Measurements from ENCODE around the gene FHDC1. TPM values are rescaled to one million over a fixed set of nuclear protein-coding genes. Genes with fewer than 3 reads are reported as not detected.
"Not testable (repeated sequence)": the region's sequence is repeated elsewhere in the genome, so short reads cannot be mapped to it uniquely, and the experiment has no call there.

The FHDC1 gene
- total RNA-seq, 1 experiment from 2014 or later = 19.9 TPM

DNA sequence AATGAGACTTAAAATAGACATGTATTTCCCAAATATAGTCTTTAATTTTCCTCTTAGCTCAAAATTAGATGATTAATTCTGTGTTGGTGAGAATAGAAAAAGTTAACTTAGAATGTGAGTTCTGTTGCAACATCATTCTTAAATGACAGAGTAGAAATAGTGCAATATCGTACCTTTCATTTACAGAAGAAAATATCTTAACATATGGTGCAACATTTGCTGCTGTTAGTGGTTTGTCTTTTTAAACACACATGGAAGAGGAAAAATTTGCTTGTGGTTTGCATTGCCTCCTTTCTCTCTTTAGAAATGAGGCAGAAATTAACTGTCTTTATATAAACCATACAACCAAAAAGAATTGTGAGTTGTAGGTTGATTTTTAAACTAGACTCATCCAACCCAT lies 39.3 kb upstream of the FHDC1 start:
- no peak for DNase-seq
- H2BK20ac ChIP-seq (ENCODE audit: low read depth, low read length, poor library complexity, severe bottlenecking) = no peak overlapping the region
- no peak overlapping the region for H3K9ac ChIP-seq (ENCODE audit: extremely low read depth, insufficient read length, low read length)
- H3K56ac ChIP-seq (ENCODE audit: insufficient read length, low read depth, low read length) = no peak overlapping the region
- H2BK5ac ChIP-seq (ENCODE audit: insufficient read length, low read length) = no peak overlapping the region
- no peak overlapping the region for H2BK12ac ChIP-seq (ENCODE audit: insufficient read length, low read depth, low read length)
- H3T11ph ChIP-seq (ENCODE audit: low read length) = no peak overlapping the region
- TF ChIP-seq, protein P1, sequence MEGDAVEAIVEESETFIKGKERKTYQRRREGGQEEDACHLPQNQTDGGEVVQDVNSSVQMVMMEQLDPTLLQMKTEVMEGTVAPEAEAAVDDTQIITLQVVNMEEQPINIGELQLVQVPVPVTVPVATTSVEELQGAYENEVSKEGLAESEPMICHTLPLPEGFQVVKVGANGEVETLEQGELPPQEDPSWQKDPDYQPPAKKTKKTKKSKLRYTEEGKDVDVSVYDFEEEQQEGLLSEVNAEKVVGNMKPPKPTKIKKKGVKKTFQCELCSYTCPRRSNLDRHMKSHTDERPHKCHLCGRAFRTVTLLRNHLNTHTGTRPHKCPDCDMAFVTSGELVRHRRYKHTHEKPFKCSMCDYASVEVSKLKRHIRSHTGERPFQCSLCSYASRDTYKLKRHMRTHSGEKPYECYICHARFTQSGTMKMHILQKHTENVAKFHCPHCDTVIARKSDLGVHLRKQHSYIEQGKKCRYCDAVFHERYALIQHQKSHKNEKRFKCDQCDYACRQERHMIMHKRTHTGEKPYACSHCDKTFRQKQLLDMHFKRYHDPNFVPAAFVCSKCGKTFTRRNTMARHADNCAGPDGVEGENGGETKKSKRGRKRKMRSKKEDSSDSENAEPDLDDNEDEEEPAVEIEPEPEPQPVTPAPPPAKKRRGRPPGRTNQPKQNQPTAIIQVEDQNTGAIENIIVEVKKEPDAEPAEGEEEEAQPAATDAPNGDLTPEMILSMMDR (conservative IDR thresholded peaks at IDR 0.05) = no peak
- H3K14ac ChIP-seq (ENCODE audit: insufficient read depth, low read length) = no peak overlapping the region
- H3K4ac ChIP-seq (ENCODE audit: low read depth, low read length) = no peak overlapping the region
- H3K9me3 ChIP-seq (ENCODE audit: control insufficient read depth, low read depth, low read length) = no peaks in the 10 kb centered on the region
- Mint-ChIP-seq H3K4me3 (no peak overlapping the region), H3K36me3 (ENCODE audit: insufficient read depth in 1 of 3, low read depth in 3 of 3) (peaks cover 2 to 19% (median 11%) of the 10 kb centered on the region in 3 experiments; a peak in 6 of 7 replicates), H3K27ac (no peak overlapping the region; a peak in 1 of 7 replicates), H3K27me3 (ENCODE audit: low read depth) (no peaks in the 10 kb centered on the region), H3K9me3 (no peaks in the 10 kb centered on the region), H3K4me1 (peaks cover 7 to 12% of the 10 kb centered on the region in 2 experiments)
- H3K4me1 ChIP-seq (ENCODE audit: insufficient read depth, low read length) = peaks cover 2% of the 10 kb centered on the region; the same call in 1 of the 2 replicates
- H3K27ac ChIP-seq (ENCODE audit: insufficient read length, low read depth, low read length) = no peak overlapping the region
- no peak overlapping the region for H2BK120ac ChIP-seq (ENCODE audit: low read depth, low read length, poor library complexity, severe bottlenecking)
- no peak overlapping the region for H2AFZ ChIP-seq (ENCODE audit: low read length)
- H3K23me2 ChIP-seq (ENCODE audit: insufficient read length, low read depth, low read length, poor library complexity, severe bottlenecking) = no peaks in the 10 kb centered on the region
- WGBS (ENCODE audit: extremely low coverage, insufficient read length, low lambda C conversion rate) = no CpG with 5 or more reads among the region's 1 CpG
- H4K5ac ChIP-seq (ENCODE audit: insufficient read length, low read depth, low read length) = no peak overlapping the region
- no peak overlapping the region for H4K8ac ChIP-seq (replicated peaks; ENCODE audit: insufficient read length, low read depth, low read length)
- no peaks in the 10 kb centered on the region for H4K20me1 ChIP-seq (ENCODE audit: control insufficient read depth, insufficient read depth, insufficient read length)
- H3K79me2 ChIP-seq (ENCODE audit: insufficient read depth, low read length) = no peaks in the 10 kb centered on the region
- no peaks in the 10 kb centered on the region for H3K79me1 ChIP-seq (ENCODE audit: insufficient read depth, low read depth, low read length, poor library complexity, severe bottlenecking)
- no peak overlapping the region for H2AK5ac ChIP-seq (ENCODE audit: insufficient read length, low read length)
- H3K4me2 ChIP-seq (ENCODE audit: insufficient read depth, insufficient read length, low read length) = no peak overlapping the region
- H3K27me3 ChIP-seq (ENCODE audit: insufficient read depth, low read length) = no peaks in the 10 kb centered on the region
- H4K91ac ChIP-seq (ENCODE audit: insufficient read length, low read depth, low read length) = no peak overlapping the region
- no peak overlapping the region for H3K18ac ChIP-seq (ENCODE audit: insufficient read length, low read depth, low read length)
- H2BK15ac ChIP-seq (ENCODE audit: low read depth, low read length) = no peak overlapping the region
- H3K23ac ChIP-seq (ENCODE audit: insufficient read length, low read depth, low read length) = no peak overlapping the region

GRCh38 chr4:152898133-152898532 lies 38.0 kb upstream of the FHDC1 start:
- not testable (repeated sequence) for H3K27ac ChIP-seq (ENCODE audit: insufficient read length, low read depth, low read length); H4K91ac ChIP-seq (ENCODE audit: insufficient read length, low read depth, low read length); DNase-seq; H3K23me2 ChIP-seq (ENCODE audit: insufficient read length, low read depth, low read length, poor library complexity, severe bottlenecking); H4K20me1 ChIP-seq (ENCODE audit: control insufficient read depth, insufficient read depth, insufficient read length); H3K9me3 ChIP-seq (ENCODE audit: control insufficient read depth, low read depth, low read length); H3K79me1 ChIP-seq (ENCODE audit: insufficient read depth, low read depth, low read length, poor library complexity, severe bottlenecking); H3K4me3 Mint-ChIP-seq; H3K18ac ChIP-seq (ENCODE audit: insufficient read length, low read depth, low read length); H3K27me3 Mint-ChIP-seq (ENCODE audit: low read depth); H2AK5ac ChIP-seq (ENCODE audit: insufficient read length, low read length); H2BK12ac ChIP-seq (ENCODE audit: insufficient read length, low read depth, low read length); H3K23ac ChIP-seq (ENCODE audit: insufficient read length, low read depth, low read length); H3K4me2 ChIP-seq (ENCODE audit: insufficient read depth, insufficient read length, low read length); H2BK15ac ChIP-seq (ENCODE audit: low read depth, low read length); H2BK20ac ChIP-seq (ENCODE audit: low read depth, low read length, poor library complexity, severe bottlenecking); H3K9me3 Mint-ChIP-seq; H4K5ac ChIP-seq (ENCODE audit: insufficient read length, low read depth, low read length); H3K4ac ChIP-seq (ENCODE audit: low read depth, low read length); H2BK120ac ChIP-seq (ENCODE audit: low read depth, low read length, poor library complexity, severe bottlenecking); H3K14ac ChIP-seq (ENCODE audit: insufficient read depth, low read length); H3K4me1 ChIP-seq (ENCODE audit: insufficient read depth, low read length); H3K9ac ChIP-seq (ENCODE audit: extremely low read depth, insufficient read length, low read length); H3T11ph ChIP-seq (ENCODE audit: low read length); H3K56ac ChIP-seq (ENCODE audit: insufficient read length, low read depth, low read length); H4K8ac ChIP-seq (replicated peaks; ENCODE audit: insufficient read length, low read depth, low read length); H2BK5ac ChIP-seq (ENCODE audit: insufficient read length, low read length); H2AFZ ChIP-seq (ENCODE audit: low read length); H3K27me3 ChIP-seq (ENCODE audit: insufficient read depth, low read length); H3K79me2 ChIP-seq (ENCODE audit: insufficient read depth, low read length)
- peaks cover 3 to 11% of the 10 kb centered on the region in 2 experiments; a peak in 3 of 4 replicates for H3K4me1 Mint-ChIP-seq
- peaks cover 2 to 15% (median 5%) of the 10 kb centered on the region in 3 experiments; a peak in 5 of 7 replicates for H3K36me3 Mint-ChIP-seq (ENCODE audit: insufficient read depth in 1 of 3, low read depth in 3 of 3)
- peak overlapping the region in 2 of 3 experiments; percentile 23 to 24; a peak in 1 of 7 replicates for H3K27ac Mint-ChIP-seq
- no CpG with 5 or more reads among the region's 6 CpGs for WGBS (ENCODE audit: extremely low coverage, insufficient read length, low lambda C conversion rate)

Data from H9 (cell line).